T follicular helper cell (primary cell): Measurements from ENCODE around the gene LHFPL6.

Experiments used
- DNase-seq: peaks from one replicate; pipeline ENCODE4 v3.0.0-alpha.2; 2020; ENCODE audit warnings: low read depth

Gene LHFPL6

DNA sequence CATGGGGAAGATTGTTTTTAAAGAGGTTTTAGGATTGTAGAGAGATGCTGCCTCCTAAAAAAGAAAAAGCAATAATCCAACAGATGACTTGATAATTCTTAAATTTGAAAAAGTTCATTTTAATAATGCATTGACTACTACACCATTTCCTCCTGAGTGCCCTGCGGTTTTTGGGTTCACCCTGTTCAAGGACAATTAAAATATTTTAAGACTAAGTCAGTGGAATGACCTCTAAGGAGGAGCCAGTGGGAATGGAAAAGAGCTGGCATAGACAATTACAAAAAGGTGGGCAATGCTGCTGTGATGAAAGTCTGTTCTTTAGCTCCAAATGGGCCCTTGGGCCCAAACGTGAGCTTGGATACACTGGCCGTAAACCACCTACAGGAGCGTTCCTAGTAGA is 217.8 kb downstream of the LHFPL6 start:
- no peak for DNase-seq

GRCh38 chr13:39381456-39381855 is 221.5 kb downstream of the LHFPL6 start:
- DNase-seq, result no peak

GRCh38 chr13:39379667-39380655 is 223.0 kb downstream of the LHFPL6 start:
- DNase-seq, result no peak

DNA sequence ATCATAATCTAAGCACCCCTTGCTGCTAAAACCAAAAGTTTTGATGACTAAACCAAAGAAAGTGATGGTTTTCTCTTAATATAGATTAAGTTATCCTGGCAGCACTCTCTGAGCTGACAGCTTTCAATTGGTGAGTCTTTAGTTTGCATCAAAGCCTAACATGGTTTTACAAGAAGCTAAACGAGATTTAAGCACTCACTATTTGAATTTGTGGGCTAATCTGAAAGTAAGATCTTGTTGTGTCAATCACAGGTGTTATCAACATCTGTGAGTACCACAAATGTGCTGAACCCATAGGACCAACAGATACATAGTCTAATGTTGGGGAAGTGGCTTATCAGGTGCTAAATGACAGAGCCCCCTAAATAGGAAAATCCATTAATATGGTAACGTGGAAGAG is 223.9 kb downstream of the LHFPL6 start:
- no peak for DNase-seq

- no peak for DNase-seq
Observed at GRCh38 chr13:39378306-39378705, 224.7 kb downstream of the LHFPL6 start.

DNA sequence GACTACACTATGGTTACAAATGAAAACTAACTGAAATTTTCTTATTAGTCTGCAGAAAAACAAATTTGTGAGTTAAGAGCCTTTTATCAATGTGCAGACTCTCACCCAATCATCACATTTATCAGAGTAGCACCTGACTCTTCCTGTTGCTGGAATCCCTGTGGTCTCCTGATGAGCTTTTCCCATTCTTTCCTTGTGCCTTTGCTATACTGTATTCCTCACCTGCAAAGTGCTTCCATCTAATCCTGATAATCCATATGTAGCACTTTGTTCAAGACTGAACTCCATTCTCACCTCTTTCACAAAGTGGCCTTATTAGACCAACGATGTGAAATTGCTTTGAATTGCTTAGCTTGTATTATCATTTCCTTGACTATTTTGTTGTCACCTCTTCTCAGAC is 225.3 kb downstream of the LHFPL6 start:
- DNase-seq, result no peak

GRCh38 chr13:39376076-39376475 is 226.9 kb downstream of the LHFPL6 start:
- DNase-seq, result no peak

GRCh38 chr13:39375601-39376000 is 227.4 kb downstream of the LHFPL6 start:
- DNase-seq, result no peak

DNA sequence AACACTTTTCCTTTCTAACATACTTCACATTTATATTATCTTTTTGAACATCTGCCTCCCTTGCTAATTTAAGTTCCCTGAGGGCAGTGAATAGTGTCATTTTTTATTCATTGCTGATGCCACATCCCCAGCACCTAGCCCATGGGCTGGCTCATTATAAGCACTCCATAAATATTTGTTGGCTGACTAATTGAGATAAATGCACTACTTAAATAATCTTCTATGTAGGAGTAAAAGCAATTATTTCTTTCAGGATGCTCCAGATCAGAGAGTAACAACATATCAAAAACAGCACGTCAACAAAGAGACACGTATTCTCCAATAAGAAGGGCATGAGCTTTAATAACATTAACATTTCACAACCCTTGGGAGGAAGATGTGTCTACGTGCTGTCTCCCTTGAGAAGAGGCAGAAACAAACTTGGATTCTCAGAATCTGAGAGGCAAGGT is 228.2 kb downstream of the LHFPL6 start:
- DNase-seq, result no peak

DNA sequence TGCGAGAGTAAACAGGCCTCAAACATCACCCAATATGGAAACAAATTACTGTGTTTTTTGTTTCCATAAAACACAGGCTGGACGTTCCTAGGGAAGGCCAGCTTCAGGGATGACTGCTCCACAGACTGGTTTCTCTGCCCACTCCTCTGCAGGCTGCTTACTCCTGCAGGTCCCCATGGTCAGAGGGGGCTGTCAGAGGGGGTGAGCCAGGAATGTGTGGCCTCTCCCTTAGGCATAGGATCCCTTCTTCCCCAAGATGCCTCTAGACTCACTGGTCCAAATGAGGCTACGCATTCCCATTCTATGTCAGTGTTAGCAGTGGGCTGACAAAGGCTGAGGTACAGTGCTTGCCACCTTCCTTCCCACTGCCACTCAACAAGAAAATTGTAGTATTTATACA is 229.8 kb downstream of the LHFPL6 start:
- no peak for DNase-seq

DNA sequence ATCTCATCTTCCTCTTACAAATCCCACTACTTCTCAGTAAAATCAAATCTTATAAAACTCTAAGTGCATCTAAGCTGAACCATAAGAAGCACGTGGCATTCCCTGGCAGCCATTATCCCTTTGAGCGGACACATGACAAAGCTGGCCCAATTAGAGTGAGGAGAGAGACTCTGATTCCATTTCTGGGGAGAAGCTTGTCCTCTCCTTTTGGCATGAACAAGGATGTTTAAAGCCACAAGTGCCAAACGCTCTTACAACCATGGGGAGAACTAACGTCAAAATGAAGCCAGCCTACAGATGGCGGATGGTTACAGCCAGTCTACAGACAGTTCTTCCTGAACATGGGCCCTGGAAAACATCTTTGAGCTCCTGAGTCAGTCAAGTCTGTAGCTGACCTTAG is 231.3 kb downstream of the LHFPL6 start:
- no peak for DNase-seq

GRCh38 chr13:39370554-39370953 is 232.4 kb downstream of the LHFPL6 start:
- DNase-seq, result no peak

GRCh38 chr13:39370048-39370447 is 232.9 kb downstream of the LHFPL6 start:
- DNase-seq, result no peak

- DNase-seq, result no peak
Observed at GRCh38 chr13:39369161-39369890, 233.7 kb downstream of the LHFPL6 start.

- DNase-seq, result no peak
Observed at GRCh38 chr13:39365879-39366278, 237.1 kb downstream of the LHFPL6 start.

DNA sequence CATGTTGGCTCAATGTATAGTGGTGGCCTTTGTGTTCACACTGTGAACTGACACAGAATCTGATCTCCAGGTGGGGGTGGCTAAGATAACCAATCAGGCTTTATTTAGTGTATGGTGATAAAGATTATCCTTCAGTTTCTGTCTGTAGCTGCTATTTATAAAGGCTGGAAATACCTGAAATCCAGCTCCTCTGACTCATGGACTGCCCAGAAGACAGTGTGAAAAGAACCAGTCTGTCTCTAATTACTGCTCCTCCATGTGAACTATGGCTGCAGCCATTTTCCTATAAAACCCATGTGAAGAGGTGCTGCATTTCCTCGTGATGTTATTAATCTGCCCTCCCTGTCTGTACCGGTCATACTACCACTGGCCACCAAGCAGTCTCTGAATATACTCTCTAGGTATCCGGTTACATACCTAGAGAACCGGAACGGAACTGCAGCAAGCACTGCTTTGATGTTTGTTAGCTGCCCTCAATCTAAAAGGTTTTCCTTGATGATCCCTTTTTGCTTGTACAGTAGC is 238.0 kb downstream of the LHFPL6 start:
- DNase-seq, result no peak

- no peak for DNase-seq
Observed at GRCh38 chr13:39363382-39363772, 239.6 kb downstream of the LHFPL6 start.

DNA sequence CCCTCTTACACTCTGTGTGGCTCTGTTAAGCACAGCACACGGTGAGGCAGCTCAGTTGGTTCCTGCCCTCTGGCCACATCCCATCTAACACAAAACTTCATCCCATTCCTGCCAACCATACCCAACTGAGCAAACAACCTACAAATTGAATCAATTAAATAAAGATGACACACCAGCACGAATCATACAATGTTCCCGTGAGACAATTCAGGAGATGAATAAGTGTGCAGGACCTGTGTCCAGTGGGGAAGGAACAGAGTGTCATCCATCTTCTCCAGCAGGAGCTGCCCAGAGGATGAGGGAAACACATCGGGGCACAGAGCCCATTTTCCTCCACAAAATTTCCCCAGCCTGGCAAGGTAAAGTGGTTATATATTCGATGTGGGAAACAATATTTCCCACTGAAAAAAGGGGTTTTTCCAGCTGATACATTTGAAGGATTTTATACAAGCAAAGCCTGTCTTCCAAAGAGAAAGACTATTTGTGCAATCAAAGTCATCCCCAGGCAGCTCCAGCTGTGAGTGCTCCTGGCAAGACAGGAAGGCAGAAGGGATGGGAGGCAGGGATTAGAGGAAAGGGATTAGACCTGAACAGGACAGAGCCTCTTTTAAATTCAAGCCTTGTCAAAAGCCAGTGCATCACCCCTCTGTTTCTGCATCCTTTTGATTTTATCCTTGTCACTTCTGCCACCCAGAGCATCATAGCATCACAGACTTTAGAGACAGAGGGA is 240.2 kb downstream of the LHFPL6 start:
- DNase-seq, result no peak

- DNase-seq, result no peak
Observed at GRCh38 chr13:39353988-39354387, 249.0 kb downstream of the LHFPL6 start.

- DNase-seq, result no peak
Observed at GRCh38 chr13:39350461-39350881, 252.5 kb downstream of the LHFPL6 start.

DNA sequence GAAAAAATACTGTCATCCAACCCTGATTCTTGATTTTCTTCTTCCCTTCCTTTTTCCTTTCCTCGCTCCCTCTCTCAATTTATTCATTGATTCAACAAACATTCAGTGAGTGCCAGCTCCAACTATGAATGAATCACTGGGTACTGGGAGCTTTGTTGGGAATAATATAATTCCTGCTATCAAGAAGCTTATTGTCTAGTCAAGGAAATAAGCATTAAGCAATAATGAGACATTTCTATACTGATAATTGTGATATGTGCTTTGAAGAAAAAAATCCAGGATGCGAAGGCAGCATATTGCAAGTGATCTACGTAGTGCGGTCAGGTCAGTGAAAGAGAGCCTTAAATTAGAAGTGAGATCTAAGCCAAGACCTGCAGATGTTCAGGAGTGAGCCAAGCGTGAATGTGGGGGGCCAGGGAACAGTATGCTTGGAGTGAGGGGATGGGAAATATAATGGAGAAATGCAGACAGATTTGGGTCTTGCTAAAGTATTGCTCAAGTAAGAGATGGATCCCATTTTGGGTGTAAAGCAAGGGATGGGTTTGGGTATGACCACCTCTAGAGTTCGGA is 253.5 kb downstream of the LHFPL6 start:
- no peak for DNase-seq
